Stimulated activated CD8-positive, alpha-beta memory T cell treated with anti-CD3 and anti-CD28 coated beads, Interleukin-15, amount 100 ng/mL, for 48 hours (primary cell): ENCODE measurements around the gene TMEM62.
A peak's percentile ranks its signal among the peaks of the same experiment; 100 is the strongest.
"Not testable (repeated sequence)": the region's sequence is repeated elsewhere in the genome, so short reads cannot be mapped to it uniquely, and the experiment has no call there.

Source experiments
- DNase-seq, 2 donors: peaks; one replicate each; pipeline ENCODE4 v3.0.0-alpha.2; 2020; ENCODE audit warnings: low read depth in 2 of 2

The TMEM62 gene

GRCh38 chr15:43209059-43209824, 75.9 kb downstream of the TMEM62 start:
- no peak for DNase-seq

- no peak for DNase-seq
These were observed 76.9 kb downstream of the TMEM62 start for GRCh38 chr15:43210172-43210745.

- DNase-seq = no peak
These were observed 77.4 kb downstream of the TMEM62 start for GRCh38 chr15:43210807-43211206.

DNA sequence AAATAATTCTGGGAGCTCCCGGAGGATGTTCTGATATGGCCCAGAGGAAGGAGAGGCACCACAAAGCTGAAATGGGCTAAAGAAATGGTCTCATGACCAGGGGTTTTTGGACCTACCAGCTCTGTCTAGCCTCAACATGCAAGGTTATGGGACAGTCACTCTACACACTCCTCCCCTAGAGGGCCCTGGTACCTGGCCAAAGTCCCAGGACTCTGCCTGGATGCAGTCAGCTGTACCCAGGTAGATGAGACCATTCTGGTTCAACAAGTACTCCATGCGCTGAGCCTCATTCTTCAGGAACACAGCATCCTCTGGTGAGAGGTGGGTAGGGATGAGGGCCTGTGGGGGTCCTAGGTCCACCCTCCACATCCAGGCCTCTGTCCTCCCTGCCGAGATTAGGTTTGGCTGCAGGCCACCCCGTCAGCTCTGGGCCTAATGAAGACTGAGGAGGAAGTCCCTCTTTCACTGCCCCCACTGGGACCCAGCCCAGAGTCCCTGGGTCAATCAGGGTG, 77.9 kb downstream of the TMEM62 start:
- no peak for DNase-seq

- DNase-seq = no peak
These were observed 78.9 kb downstream of the TMEM62 start for GRCh38 chr15:43212299-43212698.

DNA sequence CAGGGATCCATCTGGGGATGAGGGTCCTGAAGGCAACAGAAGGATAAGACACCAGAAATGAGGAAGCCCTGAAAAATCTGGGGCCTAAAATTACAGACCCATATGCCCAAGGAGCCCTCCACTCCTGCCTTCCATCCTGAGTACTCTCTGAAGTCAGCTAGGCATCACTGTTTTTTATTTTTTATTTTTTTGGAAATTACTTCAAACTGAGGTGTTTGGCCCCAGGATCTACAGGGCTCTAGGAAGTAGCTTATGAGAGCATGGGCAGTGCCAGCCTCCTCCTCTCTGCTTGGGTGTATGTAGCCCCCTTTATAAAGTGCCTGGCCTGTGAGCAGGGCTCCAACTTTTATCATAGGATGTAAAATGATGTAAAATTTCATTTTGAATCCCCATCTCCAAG, 79.6 kb downstream of the TMEM62 start:
- DNase-seq = no peak

GRCh38 chr15:43213466-43213865, 80.1 kb downstream of the TMEM62 start:
- DNase-seq = no peak

- DNase-seq = no peak
These were observed 80.8 kb downstream of the TMEM62 start for GRCh38 chr15:43214169-43214568.

DNA sequence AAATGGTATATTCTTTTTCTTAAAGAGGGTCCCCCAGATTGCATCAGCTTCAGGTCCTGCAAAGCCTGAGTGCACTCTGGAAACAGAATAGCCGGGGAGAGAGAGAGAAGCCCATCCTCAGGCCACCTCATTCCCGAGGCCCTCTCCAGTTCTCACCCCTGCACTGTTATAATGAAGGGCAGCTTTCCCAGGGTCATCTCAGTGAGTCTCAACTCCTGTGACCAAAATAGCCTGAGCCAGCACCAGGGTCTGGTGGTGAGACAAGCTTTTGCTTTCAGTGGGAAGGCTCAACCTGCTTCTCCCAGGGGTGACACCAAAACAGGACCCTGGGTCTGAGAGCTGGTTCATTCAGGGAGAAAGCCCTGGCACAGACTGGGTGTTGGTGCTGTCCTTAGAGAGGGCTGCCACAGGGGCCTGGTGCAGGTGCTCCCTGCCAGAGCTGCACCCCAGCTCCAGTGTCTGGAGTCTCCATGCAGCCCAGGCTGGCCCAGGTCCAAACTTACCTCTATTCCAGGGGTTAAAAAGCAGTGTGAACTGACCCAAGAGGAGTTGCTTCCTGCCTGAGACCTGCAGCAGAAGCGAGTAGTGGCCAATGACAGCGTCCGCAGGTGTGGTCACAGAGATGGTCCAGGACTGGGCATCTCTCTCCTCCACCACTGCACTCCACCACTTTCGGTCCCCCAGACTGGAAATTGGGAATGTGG, 81.4 kb downstream of the TMEM62 start:
- DNase-seq = no peak

DNA sequence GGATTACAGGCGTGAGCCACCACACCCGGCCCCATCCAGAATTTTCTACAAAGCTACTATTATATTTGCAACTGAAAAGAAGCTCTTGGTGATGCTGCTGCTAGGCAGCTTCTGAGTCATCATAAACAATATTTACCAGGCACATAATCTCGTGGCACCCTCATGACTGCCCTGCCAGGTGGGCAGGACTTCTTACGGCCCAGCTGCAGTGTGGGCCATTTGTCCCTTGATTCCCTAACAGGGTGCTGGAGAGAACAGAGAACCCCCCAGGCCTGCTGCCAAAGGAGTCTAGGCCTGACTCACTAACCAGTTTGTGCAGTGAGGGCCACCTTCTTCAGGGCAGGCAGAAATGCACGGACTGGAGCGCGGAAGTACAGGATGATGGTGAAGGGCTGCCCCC, 82.6 kb downstream of the TMEM62 start:
- DNase-seq = no peak

- no peak for DNase-seq
These were observed 85.7 kb downstream of the TMEM62 start for GRCh38 chr15:43218908-43219706.

GRCh38 chr15:43219929-43220928, 86.8 kb downstream of the TMEM62 start:
- DNase-seq = no peak

- DNase-seq = no peak
These were observed 87.6 kb downstream of the TMEM62 start, which contains the start of gene EPB42 for GRCh38 chr15:43220991-43221403. Gene EPB42 (minus strand): TSS chr15:43221018. CDS start chr15:43220825, 193 bp downstream.

DNA sequence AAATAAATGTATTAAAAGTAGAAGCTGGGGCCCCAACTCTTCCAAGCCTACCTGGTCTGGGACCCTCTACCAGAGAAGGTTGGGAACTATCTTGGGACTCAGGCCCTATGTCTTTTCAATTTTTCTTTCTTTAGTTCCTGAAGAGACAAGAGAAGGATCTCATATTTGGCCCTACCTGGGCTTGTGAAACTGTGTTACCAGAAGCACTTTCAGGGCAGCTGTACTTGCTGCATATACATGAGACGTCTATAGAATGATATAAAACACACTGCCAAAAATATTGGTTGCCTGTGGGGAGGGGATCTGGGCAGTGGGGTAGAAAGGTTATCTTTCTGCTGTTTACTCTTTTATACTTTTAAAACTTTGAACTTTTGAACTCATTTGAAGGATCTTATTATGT, 88.0 kb downstream of the TMEM62 start:
- DNase-seq = no peak

DNA sequence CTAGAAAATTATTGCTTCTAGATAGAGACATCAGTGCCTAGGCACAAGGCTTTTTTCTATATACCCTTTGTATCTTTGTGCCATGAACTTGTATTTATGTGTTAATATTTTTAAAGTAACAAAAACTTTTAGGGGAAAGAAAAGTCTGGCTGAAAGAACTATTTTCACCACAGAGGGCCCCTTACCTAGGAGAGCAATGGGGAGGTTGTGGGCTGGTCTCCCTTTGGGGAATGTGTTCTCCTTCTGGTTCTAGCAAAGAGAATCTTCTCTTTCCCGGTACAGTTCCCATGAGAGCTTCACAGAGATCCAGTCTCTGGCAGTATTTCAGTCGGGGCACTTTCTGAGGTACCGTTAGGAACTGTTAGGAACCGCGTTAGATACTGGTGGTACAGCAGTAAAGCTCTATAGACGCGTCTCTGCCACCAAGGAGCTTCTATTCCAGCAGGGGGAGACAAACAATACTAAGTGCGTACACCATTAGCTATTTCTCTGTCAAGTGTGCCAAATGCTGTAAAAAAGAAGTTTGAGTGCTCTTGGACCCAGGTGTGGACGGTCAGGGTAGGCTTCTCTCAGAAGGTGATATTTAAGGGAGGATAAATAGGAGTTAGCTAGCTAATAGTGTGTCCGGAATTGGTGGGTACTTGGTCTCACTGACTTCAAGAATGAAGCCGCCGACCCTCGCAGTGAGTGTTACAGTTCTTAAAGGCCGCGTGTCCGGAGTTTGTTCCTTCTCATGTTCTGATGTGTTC, 92.0 kb downstream of the TMEM62 start:
- peak in 1 of 2 donors; percentile 29 for DNase-seq

- not testable (repeated sequence) for DNase-seq
These were observed 92.5 kb downstream of the TMEM62 start for GRCh38 chr15:43225950-43226255.

DNA sequence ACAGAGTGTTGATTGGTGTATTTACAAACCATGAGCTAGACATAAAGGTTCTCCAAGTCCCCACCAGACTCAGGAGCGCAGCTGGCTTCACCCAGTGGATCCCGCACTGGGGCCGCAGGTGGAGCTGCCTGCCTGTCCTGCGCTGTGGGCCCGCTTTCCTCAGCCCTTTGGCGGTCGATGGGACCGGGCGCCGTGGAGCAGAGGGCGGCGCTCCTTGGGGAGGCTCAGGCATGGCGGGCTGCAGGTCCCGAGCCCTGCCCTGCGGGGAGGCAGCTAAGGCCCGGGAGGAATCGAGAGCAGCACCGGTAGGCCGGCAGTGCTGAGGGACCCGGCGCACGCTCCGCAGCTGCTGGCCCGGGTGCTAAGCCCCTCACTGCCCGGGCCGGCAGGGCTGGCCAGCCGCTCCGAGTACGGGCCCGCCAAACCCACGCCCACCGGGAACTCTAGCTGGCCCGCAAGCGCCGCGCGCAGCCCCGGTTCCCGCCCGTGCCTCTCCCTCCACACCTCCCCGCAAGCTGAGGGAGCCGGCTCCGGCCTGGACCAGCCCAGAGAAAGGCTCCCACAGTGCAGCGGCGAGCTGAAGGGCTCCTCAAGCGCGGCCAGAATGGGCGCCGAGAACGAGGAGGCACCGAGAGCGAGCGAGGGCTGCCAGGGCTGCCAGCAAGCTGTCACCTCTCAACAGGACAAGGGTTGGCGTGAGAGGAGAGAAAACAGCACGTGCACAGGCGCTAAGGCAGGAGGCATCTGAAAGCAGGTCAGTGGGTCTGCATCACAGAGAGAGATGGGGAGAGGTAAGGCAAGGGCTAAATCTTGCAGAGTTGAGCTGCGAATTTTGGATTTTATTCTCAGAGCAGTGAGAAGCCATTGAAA, 93.3 kb downstream of the TMEM62 start:
- DNase-seq = no peak

DNA sequence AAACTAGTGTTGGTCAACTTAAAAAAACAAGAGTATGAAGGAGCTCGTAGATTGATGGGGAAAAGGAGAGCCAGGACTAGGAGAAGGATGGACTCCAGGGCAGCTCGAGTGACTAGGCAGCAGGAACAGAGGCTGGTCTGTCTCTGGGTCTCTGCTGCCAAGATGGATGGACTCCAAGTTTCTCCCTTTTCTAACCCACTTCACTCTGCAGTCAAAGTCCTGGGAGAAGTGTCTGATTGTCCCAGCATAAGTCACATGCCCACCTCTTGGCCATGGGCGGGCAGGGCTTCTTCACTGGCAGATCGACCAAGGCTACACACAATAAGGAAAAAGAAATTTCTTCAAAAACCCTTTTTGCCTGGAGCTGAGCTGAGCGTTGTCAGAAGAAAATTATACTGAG, 96.6 kb downstream of the TMEM62 start:
- DNase-seq = no peak

DNA sequence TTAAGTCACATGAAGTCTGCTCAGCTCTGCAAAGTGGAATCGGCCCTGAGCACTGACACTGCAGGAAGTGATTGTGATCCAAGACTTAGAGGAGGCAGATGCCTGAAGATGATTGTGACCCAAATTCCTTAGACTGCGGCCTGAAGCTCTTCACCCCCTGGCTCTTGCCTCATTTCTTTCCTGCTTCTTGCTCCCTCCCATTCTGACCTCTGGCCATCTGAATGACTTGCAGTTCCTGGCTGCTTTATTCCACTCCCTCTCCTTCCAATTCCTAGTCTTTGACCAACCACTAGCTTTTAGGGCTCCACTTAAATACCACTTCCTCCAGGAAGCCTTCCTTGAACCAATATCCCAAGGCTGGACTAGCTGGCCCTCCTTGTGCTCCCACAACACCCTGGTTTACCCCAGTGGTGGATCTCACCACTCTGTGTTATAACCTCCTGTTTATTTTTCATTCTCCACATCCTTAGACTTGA, 97.3 kb downstream of the TMEM62 start:
- DNase-seq = no peak
